DMS114 treated with DMSO at 0.1 percent for 48 hours (cell line): Measurements from ENCODE around the gene THEM4.

Experiments
- DNase-seq: peaks from one replicate; lab custom pipeline; 2025; ENCODE audit not compliant: unreplicated experiment; lab: John Stamatoyannopoulos, UW

The THEM4 gene

DNA sequence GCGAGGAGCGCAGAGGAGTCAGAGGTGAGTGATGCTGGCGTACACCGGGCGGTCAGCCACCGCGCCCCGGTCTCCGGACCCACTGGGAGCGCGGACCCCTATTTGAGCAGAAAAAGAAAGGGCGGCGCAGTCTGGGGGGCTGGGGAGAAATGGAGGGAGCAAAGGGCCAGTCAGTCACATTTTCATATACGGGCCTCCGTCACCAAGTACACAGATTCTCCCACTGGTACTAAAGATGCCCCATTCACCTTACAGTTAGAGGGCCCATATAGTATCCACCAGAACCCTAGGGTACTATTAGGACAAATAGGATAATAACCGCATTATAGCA is 70.3 kb downstream of the THEM4 start:
- DNase-seq = no peak

DNA sequence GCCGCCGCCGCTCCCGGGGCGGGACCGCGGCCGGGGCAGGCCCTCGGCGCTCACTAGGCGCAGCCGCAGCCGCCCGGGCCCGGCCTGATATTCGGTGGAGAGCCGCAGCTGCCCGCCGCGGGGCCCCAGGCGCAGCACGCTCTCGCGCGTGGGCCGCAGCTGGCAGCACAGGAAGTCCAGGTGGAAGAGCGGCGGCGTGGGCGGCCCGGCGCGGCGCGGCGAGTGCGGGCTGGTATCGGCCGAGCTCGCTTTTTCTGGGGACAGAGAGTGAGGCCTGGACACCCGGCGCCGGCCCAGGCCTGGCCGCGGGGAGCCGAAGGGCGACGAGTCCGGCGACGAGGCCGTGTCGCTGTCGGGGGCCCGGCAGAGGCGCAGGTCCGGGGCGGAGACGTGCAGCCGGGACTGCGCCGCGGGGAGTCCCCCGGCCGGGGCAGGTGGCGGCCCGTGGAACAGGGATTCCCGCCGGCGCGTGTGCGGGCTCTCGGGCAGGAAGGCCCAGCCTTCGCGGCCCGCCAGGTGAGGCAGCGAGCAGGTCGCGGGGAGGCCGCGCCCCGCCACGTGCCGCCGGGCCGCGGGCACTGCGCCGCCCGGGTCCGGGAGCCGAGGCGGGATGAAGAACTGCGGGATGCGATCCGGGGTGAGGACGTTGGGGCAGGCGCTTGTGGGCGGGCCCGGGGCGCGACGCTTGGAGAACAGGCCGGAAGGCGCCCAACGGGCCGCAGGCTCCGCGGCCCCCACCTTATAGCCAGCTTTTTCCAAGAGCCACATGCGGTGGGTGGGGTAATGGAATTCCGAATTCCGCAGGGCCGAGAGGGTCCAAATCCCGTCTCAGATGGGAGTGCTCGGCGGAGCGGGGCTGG is 70.9 kb downstream of the THEM4 start:
- DNase-seq = no peak

DNA sequence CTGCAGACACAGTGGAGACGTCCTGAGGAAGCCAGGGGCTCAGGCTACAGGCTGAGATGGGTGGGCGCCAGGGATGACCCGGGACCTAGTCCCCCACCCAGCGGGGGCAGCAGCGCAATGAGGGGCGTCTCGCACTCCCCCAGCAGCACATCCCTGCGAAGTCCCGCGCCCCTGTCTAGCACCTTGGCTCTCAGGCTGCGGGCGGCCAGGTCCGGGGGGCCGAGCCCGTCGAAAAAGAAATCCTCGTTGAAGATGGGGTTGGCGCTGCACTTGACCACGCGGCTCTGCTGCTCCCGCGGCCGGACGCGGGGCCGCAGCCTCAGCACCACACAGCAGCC is 71.5 kb downstream of the THEM4 start:
- no peak for DNase-seq

DNA sequence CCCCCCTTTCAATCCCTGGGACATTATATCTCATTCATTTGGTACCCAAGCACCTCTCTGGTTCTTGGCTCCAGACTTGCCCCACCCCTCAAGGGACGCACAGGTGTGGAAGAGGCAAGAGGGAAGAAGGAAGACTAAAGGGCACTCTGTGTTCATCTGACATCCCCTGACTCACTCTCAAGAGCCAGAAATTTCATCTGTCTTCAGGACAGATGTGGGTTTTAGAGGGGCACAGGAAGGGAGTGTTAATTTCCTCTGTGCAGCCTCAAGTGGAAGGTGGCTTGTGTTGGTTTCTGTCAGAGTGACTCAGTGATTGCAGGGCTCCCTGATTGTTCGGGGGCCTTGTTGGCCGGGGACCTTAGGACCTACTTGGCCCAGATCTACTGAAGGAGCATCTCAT is 72.1 kb downstream of the THEM4 start:
- no peak for DNase-seq

DNA sequence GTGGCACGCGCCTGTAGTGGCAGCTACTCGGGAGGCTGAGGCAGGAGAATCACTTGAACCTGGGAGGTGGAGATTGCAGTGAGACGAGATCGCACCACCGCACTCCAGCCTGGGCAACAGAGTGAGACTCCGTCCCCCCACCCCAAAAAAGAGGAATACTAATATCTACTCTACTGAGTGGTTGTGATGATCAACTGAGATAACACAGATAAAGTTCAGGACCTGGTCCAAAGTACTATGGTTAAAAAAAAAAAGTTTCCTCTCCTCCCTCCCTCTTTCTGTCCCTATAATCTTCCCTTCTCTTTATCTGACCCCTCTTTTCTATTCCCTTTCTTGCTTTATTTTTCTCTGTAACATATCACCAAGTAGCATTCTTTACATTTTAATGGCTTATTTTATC is 73.7 kb downstream of the THEM4 start:
- no peak for DNase-seq

DNA sequence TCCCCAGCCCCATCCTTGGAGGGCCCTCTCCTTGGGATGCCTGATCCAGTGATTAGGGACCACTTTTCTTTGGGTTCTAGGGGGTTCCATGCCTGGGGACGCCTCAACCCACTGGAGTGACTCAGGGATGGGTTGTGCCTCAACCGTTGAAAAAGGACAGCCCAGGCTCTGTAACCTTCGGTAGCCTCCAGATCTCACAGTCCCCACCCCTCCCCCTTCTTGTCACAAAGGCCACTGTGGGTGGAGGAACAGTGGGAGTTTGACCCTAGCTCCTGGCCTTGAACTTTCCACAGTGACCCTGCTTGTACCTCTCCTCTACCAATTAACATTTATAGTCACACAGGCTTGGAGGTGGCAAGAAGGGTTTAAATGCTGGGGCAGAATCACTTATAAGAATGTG is 75.1 kb downstream of the THEM4 start:
- no peak for DNase-seq

DNA sequence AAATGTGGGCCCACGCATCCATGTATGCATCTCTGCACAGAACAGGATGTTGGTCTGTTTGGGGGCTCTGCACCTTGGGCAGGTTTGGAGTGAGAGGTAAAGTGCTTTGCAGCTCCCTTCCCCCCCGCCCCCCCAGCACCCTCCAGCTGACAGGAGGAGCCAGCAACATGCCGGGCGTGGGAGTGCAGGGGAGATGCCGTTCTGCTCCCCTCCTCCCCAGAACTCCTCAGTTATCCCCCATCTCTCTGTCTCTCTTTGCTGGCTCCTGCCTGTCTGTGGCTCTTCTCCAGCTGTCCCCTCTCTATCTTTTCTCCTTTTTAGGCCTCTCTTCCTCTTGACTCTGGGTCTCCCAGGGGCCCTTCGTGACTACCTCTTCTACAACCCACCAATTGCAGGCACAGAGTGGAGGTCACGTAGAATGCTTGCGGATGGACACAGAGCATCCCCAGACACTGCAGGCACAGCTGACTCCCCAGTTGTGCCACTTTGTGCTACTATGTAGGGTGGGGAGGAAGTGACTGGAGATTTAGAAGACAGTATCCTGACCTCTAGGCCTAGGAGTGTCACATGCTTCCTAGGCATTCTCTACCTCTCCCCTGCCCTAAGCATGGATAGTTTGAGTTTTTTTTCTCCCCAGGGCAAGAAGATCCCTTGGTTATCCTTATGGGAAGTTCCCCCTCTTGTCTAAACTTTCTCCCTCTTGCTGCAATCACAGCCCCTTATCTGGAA is 76.0 kb downstream of the THEM4 start:
- no peak for DNase-seq

DNA sequence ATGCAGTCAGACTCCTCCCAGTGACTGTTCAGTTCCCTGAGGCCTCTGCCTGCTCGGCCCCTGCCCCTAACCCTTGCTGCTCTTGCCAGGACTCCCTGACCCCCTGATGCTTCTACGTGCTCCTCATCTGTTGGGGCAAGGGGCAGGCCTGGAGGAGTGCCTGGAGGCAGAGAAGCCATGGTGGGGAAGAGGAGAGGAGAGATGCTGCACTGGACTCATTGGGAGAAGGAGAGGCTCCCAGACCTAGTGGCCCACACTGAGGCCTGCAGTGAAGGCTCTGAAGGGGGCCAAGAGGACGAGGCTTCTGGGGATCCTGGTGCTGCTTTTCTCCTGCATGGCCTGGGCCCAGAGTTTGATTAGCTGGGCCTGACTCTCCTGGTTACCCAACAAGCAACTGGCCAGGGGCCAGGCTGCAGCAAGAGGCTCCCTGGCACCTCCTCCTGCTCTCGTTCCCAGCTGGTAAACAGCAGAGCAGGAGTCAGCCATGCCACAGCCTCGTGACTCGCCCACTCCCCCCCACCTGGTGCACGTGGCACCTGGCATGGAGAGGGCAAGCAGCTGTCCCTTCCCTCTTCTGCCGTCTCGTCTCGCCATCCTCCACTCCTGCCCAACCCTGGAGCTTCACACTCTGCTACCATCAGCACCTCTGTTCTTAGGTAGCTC is 76.9 kb downstream of the THEM4 start:
- DNase-seq = no peak

DNA sequence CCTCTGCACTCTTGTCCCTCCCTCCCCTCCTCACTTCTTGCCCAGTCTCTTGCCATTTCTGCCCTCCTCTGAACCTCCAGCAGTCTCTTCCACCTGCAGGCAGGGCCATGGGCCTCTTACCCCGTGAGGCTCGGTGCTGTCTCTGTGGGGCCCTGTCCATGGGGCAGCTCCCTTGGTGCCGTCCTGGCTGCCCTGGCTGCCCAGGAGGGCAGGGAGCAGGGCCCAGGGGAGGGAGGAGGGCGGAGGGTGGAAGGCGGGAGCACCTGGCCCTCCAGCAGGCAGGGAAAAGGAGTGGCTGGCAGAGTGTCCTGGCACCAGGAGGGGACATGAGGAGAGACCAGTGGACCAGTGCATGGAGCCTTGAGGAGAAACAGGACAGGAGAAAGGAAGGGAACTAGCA is 77.7 kb downstream of the THEM4 start, which contains the start of gene RORC:
RORC (minus strand) TSS at position 198 of the 400 bp plus-strand sequence; CDS start at position 160, 38 bp downstream.
- no peak for DNase-seq

DNA sequence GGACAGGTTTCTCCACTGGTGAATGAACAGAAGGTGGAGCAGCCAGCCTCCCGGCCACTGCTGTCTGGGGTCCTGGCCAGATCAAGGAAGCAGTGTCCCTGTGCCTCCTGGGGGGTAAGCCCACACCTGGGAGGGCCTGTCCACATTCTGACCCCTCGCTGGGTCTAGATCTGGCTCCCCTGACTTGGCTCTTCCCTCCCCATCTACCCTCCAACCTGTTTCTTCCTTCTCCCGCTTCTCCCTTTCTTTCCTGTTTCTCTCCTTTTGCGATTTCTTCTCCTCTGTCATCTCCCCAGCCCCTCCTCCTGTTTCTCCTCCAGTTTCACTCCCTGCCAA is 78.1 kb downstream of the THEM4 start:
- DNase-seq = no peak

DNA sequence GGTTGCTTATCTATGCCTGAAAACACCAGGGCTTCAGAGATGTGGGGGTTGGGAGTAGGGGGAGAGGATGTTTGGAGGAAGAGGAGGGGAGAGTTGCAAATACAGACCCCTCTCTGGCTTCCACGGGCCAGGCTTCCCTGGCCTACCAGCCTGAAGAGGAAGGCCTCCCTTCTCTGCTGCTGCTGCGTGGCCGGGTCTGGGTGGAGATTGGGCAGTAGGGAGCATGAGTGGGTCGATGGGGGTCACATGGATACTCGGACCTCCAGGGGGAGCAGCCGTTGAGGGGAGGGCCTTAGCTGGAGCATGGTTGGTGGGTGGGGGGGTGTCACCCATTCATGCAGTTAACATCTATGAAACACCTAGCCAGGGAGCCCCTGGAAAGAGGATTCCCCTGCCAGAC is 79.3 kb downstream of the THEM4 start:
- DNase-seq = no peak

DNA sequence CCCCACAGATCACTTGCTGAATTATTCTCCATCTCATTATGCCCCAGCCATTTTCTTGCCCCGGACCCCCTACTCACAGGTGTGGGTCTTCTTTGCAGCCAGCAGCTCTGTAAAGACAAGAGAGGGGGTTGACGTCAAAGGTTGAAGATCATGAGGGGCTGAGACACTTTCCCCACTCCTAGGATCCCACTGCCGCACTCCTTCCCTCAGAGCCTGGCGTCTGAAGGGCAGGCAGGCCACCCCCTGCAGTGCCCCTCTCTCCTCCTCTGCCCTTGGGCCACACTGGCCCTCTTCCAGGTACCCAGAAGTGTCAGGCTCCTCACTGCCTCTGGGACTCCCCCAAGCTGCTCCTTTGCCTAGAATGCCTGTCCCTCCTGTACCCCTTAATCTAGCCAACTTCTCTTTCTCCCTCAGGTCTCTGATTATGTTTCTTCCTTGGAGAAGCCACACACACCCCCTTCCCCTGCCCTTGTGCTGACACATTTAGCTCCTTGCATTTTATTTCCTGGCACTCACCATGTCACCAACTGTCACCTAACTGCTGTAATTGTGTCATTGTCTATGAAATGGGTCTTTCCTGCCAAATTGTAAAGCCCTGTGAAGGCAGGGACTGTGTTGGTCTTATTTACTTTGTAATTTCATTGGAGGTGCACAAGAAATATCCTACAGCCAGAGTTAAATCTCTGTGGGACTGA is 79.8 kb downstream of the THEM4 start:
- DNase-seq = no peak

DNA sequence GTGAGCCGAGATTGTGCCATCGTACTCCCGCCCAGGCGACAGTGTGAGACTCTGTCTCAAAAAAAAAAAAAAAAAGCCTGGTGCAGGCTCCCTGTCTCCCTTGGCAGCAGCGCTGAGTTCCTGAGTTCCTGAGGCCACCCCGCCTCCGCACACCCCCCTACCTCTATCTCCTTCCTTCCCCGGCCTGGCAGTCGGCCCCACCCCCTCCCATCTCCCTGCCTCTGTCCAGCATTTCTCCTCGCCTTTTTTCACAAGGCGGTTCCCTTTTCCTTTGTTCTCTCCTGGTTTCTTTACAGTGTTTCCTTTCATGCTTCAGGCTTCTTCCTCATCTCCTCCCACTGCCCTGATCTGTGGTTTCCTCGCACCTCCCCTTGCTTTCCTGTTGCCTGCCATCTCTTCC is 80.4 kb downstream of the THEM4 start:
- DNase-seq = no peak

DNA sequence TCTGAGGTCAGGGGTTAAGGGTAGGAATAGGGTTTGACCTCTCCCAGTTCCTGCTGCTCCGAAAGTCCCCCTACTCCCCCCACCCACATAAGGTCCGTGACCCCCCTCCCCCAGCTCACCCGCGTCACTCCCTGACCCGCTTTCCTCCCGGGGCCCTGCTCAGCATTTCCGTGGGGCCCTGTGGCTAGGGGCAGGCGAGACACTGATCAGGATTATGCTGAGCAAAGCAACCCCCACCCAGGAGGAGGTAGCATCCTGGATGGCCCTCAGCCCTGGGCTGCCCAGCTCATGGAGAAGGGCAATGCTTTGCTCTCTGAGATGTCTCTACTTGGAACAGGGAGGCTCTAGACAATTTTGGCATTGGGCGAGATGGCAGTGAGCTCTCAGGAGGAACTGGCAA is 81.5 kb downstream of the THEM4 start:
- no peak for DNase-seq

DNA sequence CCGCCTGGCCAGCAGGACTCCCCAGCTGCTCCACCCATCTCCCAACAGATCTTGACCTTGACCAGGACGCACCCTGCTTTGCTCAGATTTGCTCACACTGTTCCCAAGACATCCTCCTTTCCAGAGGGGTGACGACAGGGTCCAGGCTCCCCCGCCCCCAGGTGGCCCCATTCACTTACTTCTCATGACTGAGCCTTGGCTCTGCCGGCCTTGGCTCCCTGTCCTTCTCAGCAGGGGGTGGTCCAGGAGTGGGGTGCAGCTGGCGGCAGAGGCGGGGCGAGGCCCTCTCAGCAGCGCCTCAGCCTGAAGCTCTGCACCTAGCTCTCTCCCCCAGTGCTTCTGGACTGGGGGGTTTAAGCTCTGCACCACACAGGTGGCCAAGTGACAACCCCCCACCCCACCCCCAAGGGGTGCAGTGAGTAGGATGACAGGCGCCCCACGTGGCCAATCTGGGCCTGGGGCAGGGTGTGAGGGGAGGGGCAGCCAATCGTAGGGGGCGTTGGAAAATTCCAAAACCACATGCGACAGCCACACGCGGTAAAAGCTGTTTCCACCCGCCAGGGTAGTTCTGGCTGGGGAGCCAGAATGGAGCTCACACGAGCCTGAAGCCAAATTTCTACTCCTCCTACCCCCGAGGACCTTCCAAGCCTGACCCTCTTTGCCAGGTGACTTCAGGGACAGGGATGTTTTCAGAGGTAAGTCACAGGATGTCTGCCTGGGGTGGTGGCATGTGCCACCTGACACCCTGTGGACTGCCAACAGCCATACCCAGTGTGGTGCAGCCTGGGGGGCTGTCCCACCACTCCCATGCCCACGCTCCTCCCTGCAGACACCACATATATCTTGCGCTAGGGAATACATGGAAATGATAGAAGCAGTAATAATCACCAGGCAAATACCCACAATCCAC is 83.3 kb downstream of the THEM4 start:
- DNase-seq = no peak

DNA sequence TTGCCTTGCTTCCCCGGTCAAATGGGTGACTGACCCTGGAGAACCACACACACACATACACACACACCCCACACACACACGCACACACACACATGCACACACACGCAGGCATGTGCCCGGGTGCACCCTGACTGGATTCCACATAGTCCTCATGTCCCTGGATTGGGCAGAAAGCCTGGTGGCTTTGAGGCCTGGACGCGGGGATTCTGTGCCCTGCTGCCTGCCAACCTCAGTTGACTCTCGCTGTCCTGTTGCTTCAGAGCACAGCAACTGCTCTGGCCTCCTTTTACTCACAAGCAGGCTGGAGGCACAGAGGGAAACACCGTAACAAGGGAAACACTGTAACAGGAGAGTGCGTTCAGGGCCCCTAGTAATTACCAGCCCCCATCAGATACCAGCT is 84.1 kb downstream of the THEM4 start:
- no peak for DNase-seq
